K562 (cell line): ENCODE results near the gene CD164L2. TPM values are rescaled to one million over a fixed set of nuclear protein-coding genes. Genes with fewer than 3 reads are reported as not detected.

Experiments used
- ATF1 ChIP-seq, 2 experiments: fragments of 450-650 bp in 1 of 2; IDR thresholded peaks; 2 replicates each; pipeline ENCODE4 v1.6.1; 2016; ENCODE audit warnings: missing compliant biosample characterization in 1 of 2, missing genetic modification characterization in 1 of 2
- BHLHE40 ChIP-seq: IDR thresholded peaks from 2 replicates; pipeline ENCODE4 v1.6.1; 2011; ENCODE audit warnings: low read length, improper control_type of control experiment
- DPF2 ChIP-seq: fragments of 450-650 bp; IDR thresholded peaks from 2 replicates; pipeline ENCODE4 v1.6.1; 2016
- ELF1 ChIP-seq: fragments of 200-800 bp; sonication (Bioruptor generic); IDR thresholded peaks from 2 replicates; pipeline ENCODE4 v1.6.1; 2016; ENCODE audit warnings: missing genetic modification characterization, missing compliant biosample characterization
- ETV6 ChIP-seq, 3 experiments: fragments of 150-350 bp in 1 of 3; sonication (generic) in 1 of 3; formaldehyde crosslinking in 1 of 3; IDR thresholded peaks; 2 replicates each; pipeline versions ENCODE4 v1.6.1 to v1.8.0; 2014 to 2022; ENCODE audit warnings: borderline replicate concordance in 2 of 3, low read depth in 2 of 3, antibody characterized with exemption in 1 of 3, low read length in 1 of 3, mild to moderate bottlenecking in 1 of 3, missing genetic modification reagents in 1 of 3
- KLF1 ChIP-seq: fragments of 450-650 bp; IDR thresholded peaks from 2 replicates; pipeline ENCODE4 v1.6.1; 2016; ENCODE audit warnings: missing genetic modification characterization, missing compliant biosample characterization
- POLR2B ChIP-seq: fragments of 450-650 bp; IDR thresholded peaks from 2 replicates; pipeline ENCODE4 v1.6.1; 2018; ENCODE audit warnings: low read depth; ENCODE audit not compliant: partially characterized antibody
- POLR3A ChIP-seq: IDR thresholded peaks from 2 replicates; pipeline ENCODE4 v1.6.1; 2011; ENCODE audit warnings: borderline replicate concordance, mild to moderate bottlenecking, moderate library complexity; ENCODE audit not compliant: insufficient read length, insufficient read depth; ENCODE audit errors: extremely low read depth
- PRPF4 ChIP-seq: fragments of 200-400 bp; formaldehyde crosslinking; IDR thresholded peaks from one replicate; pipeline ENCODE4 v1.6.1; 2017; ENCODE audit warnings: low read length, low read depth, mild to moderate bottlenecking; ENCODE audit not compliant: insufficient read depth, poor library complexity, severe bottlenecking
- RBFOX2 ChIP-seq: fragments of 200-400 bp; formaldehyde crosslinking; IDR thresholded peaks from 2 replicates; pipeline ENCODE4 v1.6.1; 2017; ENCODE audit warnings: low read depth, mild to moderate bottlenecking, low read length, moderate library complexity
- RBM34 ChIP-seq: fragments of 200-400 bp; formaldehyde crosslinking; IDR thresholded peaks from 2 replicates; pipeline ENCODE4 v1.6.1; 2018; ENCODE audit warnings: low read length, borderline replicate concordance; ENCODE audit not compliant: insufficient read depth
- SAFB2 ChIP-seq: fragments of 200-400 bp; formaldehyde crosslinking; IDR thresholded peaks from 2 replicates; pipeline ENCODE4 v1.6.1; 2018; ENCODE audit warnings: borderline replicate concordance, low read length, low read depth, moderate library complexity; ENCODE audit not compliant: severe bottlenecking
- SNIP1 ChIP-seq: fragments of 450-650 bp; IDR thresholded peaks from 2 replicates; pipeline ENCODE4 v1.7.1; 2017; ENCODE audit warnings: low read depth, mild to moderate bottlenecking
- SOX6 ChIP-seq: fragments of 450-650 bp; IDR thresholded peaks from 2 replicates; pipeline ENCODE4 v1.6.1; 2014; ENCODE audit warnings: mild to moderate bottlenecking
- ZC3H4 ChIP-seq: sonication (generic); formaldehyde crosslinking; IDR thresholded peaks from 2 replicates; pipeline ENCODE4 v1.9.0; 2021; ENCODE audit warnings: missing genetic modification reagents, borderline replicate concordance
- ZNF12 ChIP-seq: sonication (generic); formaldehyde crosslinking; IDR thresholded peaks from 2 replicates; pipeline ENCODE4 v1.4.0; 2020; ENCODE audit warnings: mild to moderate bottlenecking, missing genetic modification reagents
- ZNF134 ChIP-seq: fragments of 250-450 bp; sonication (Bioruptor Pico); conservative IDR thresholded peaks from 2 replicates; pipeline ENCODE4 v1.4.0; 2020
- ZNF347 ChIP-seq: fragments of 450-650 bp; formaldehyde crosslinking; IDR thresholded peaks from 2 replicates; pipeline ENCODE4 v1.4.0; 2020; ENCODE audit warnings: low read depth, mild to moderate bottlenecking, moderate library complexity
- ZNF436 ChIP-seq: fragments of 250-450, 450-650 bp; sonication (Bioruptor Pico); formaldehyde crosslinking; IDR thresholded peaks from 2 replicates; pipeline ENCODE4 v1.7.0; 2020; ENCODE audit warnings: mild to moderate bottlenecking
- polyA plus RNA-seq, 8 experiments: library from polyadenylated mRNA; depleted of rRNA in 4 of 8; stranded (reverse) in 5 of 8; unstranded in 3 of 8; fragments of >200 nt; fragmentation: Nextera tagmentation in 2 of 8; fragmentation: Illumina TruSeq in 1 of 8; extraction: Ambion mirVana in 2 of 8; extraction: Trizol in 1 of 8; gene quantifications; 2 replicates each; pipeline versions ENCODE4 v1.2.1 to v1.2.3, GENCODE V29; 2011 to 2014; ENCODE audit warnings: inconsistent platforms in 1 of 8, missing spikeins in 1 of 8
- total RNA-seq, 7 experiments: library from RNA; depleted of rRNA in 6 of 7; stranded (reverse); fragments of >200 nt in 6 of 7; fragmentation: Illumina TruSeq in 2 of 7; extraction: Trizol in 2 of 7; gene quantifications; 2 replicates each; pipeline versions ENCODE4 v1.2.1 to v1.2.3, GENCODE V29; 2011 to 2021; ENCODE audit warnings: low replicate concordance in 1 of 7
- TF ChIP-seq, protein P1 (sequence below): fragments of 250-450 bp; sonication (Bioruptor Pico); IDR thresholded peaks from 2 replicates; pipeline ENCODE4 v1.8.0; 2022; ENCODE audit warnings: inconsistent platforms, mild to moderate bottlenecking, moderate library complexity, borderline replicate concordance
- TF ChIP-seq, protein P2 (sequence below): IDR thresholded peaks from 2 replicates; pipeline ENCODE4 v1.6.1; 2011; ENCODE audit not compliant: insufficient read length; ENCODE audit errors: extremely low read depth
- TF ChIP-seq, protein P3 (sequence below): fragments of 450-650 bp; IDR thresholded peaks from 2 replicates; pipeline ENCODE4 v1.6.1; 2017; ENCODE audit warnings: antibody characterized with exemption, mild to moderate bottlenecking

CD164L2 gene
- total and polyA plus RNA-seq, 9 of the 15 experiments (the other 6 are each of a cell fraction or from before 2014, with no cell fraction given): 0.08 to 0.92 (median 0.38) TPM; not detected in 1

DNA sequence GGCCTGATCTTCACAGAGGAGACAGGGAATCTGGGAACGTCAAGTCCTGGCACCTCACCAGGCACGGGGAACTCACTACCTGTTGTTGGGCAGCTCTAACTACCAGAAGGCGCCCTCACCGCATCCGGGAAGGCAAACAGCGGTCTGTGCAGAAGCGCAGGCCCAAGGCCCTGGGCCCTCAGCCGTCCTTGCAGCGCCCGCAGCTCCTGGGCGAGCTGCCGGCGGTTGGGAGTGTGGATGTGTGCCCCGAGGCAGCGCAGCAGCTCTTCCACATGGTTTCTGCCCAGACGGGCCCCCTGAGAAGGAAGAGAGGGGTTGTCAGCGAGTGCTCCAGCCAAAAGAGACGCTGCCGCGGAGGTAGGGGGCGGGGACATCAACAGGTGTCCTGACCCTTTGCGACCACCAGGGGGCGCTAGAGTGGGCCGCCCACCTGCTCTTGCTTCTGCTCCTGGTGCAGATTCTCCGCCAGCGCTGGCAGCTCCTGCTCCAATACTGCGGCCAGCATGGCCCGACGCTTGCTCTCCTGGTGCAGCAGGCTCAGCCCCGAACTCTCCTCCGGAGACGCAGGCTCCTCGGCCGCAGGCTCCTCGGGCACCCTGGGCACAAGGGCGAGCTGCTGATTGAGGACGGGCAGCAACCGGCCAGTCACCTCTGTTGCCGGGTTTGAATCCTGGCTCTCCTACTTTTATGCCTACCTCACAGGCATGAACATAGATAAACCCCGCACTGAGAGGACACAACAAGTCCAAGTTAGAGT is 25.7 kb downstream of the CD164L2 start (continued):
- TF ChIP-seq SAFB2 (no peak), KLF1 (tag) (no peak), POLR2B (no peak), BHLHE40 (no peak), ELF1 (no peak), POLR3A (no peak), SOX6 (0 out of 2 replicates have a peak, but pooled peaks have one; percentile 17), ZNF134 (CRISPR knock-in tag) (no peak), RBM34 (no peak), ATF1 (CRISPR knock-in tag; IDR thresholded peaks at IDR 0.05) (no peak), ATF1 (tag; IDR thresholded peaks at IDR 0.05) (no peak), ZNF12 (no peak), ZNF347 (CRISPR knock-in tag) (no peak), ZC3H4 (no peak), PRPF4 (no peak), DPF2 (no peak), ZNF436 (CRISPR knock-in tag) (no peak), RBFOX2 (no peak; the same call in 1 of the 2 replicates), SNIP1 (no peak), ETV6 (IDR thresholded peaks at IDR 0.05; ENCODE audit: borderline replicate concordance in 1 of 2, low read depth in 2 of 2, low read length in 1 of 2) (no peak), ETV6 (CRISPR knock-in tag; IDR thresholded peaks at IDR 0.05; ENCODE audit: borderline replicate concordance) (no peak)
- TF ChIP-seq, protein P1, sequence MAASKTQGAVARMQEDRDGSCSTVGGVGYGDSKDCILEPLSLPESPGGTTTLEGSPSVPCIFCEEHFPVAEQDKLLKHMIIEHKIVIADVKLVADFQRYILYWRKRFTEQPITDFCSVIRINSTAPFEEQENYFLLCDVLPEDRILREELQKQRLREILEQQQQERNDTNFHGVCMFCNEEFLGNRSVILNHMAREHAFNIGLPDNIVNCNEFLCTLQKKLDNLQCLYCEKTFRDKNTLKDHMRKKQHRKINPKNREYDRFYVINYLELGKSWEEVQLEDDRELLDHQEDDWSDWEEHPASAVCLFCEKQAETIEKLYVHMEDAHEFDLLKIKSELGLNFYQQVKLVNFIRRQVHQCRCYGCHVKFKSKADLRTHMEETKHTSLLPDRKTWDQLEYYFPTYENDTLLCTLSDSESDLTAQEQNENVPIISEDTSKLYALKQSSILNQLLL: no peak
- TF ChIP-seq, protein P2, sequence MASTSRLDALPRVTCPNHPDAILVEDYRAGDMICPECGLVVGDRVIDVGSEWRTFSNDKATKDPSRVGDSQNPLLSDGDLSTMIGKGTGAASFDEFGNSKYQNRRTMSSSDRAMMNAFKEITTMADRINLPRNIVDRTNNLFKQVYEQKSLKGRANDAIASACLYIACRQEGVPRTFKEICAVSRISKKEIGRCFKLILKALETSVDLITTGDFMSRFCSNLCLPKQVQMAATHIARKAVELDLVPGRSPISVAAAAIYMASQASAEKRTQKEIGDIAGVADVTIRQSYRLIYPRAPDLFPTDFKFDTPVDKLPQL: no peak
- TF ChIP-seq, protein P3, sequence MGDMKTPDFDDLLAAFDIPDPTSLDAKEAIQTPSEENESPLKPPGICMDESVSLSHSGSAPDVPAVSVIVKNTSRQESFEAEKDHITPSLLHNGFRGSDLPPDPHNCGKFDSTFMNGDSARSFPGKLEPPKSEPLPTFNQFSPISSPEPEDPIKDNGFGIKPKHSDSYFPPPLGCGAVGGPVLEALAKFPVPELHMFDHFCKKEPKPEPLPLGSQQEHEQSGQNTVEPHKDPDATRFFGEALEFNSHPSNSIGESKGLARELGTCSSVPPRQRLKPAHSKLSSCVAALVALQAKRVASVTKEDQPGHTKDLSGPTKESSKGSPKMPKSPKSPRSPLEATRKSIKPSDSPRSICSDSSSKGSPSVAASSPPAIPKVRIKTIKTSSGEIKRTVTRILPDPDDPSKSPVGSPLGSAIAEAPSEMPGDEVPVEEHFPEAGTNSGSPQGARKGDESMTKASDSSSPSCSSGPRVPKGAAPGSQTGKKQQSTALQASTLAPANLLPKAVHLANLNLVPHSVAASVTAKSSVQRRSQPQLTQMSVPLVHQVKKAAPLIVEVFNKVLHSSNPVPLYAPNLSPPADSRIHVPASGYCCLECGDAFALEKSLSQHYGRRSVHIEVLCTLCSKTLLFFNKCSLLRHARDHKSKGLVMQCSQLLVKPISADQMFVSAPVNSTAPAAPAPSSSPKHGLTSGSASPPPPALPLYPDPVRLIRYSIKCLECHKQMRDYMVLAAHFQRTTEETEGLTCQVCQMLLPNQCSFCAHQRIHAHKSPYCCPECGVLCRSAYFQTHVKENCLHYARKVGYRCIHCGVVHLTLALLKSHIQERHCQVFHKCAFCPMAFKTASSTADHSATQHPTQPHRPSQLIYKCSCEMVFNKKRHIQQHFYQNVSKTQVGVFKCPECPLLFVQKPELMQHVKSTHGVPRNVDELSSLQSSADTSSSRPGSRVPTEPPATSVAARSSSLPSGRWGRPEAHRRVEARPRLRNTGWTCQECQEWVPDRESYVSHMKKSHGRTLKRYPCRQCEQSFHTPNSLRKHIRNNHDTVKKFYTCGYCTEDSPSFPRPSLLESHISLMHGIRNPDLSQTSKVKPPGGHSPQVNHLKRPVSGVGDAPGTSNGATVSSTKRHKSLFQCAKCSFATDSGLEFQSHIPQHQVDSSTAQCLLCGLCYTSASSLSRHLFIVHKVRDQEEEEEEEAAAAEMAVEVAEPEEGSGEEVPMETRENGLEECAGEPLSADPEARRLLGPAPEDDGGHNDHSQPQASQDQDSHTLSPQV: no peak
